Smooth muscle cell (in vitro differentiated cells): ENCODE results near the gene RIC8A. TPM values are rescaled to one million over a fixed set of nuclear protein-coding genes. Genes with fewer than 3 reads are reported as not detected.

Experiments used
- DNase-seq: peaks from one replicate; lab custom pipeline; 2025; ENCODE audit not compliant: unreplicated experiment; lab: John Stamatoyannopoulos, UW
- H2AFZ ChIP-seq: fragments of 200-600 bp; sonication (generic); 2 replicates; pipeline ENCODE4 v1.6.0; 2016; ENCODE audit warnings: antibody characterized with exemption, low read depth, mild to moderate bottlenecking
- H3F3A ChIP-seq: fragments of 200-600 bp; sonication (generic); 2 replicates; pipeline ENCODE4 v1.6.0; 2017; ENCODE audit warnings: antibody characterized with exemption, low read depth
- H3K27ac ChIP-seq: fragments of 200-600 bp; sonication (generic); 2 replicates; pipeline ENCODE4 v1.5.1; 2016; ENCODE audit warnings: low read depth, mild to moderate bottlenecking
- H3K27me3 ChIP-seq: fragments of 200-600 bp; sonication (generic); 2 replicates; pipeline ENCODE4 v1.6.1; 2016; ENCODE audit warnings: low read depth, mild to moderate bottlenecking
- H3K36me3 ChIP-seq: fragments of 200-600 bp; sonication (generic); 2 replicates; pipeline ENCODE4 v1.5.1; 2016; ENCODE audit warnings: low read depth
- H3K4me1 ChIP-seq: fragments of 200-600 bp; sonication (generic); 2 replicates; pipeline ENCODE4 v1.5.1; 2016; ENCODE audit warnings: low read depth
- H3K4me2 ChIP-seq: fragments of 200-600 bp; sonication (generic); 2 replicates; pipeline ENCODE4 v1.6.0; 2016; ENCODE audit warnings: mild to moderate bottlenecking
- H3K4me3 ChIP-seq: fragments of 200-600 bp; sonication (generic); 2 replicates; pipeline ENCODE4 v1.5.1; 2016; ENCODE audit warnings: mild to moderate bottlenecking
- H3K79me2 ChIP-seq: fragments of 200-600 bp; sonication (generic); 2 replicates; pipeline ENCODE4 v1.6.0; 2016; ENCODE audit warnings: low read depth, mild to moderate bottlenecking
- H3K9ac ChIP-seq: fragments of 200-600 bp; sonication (generic); 2 replicates; pipeline ENCODE4 v1.6.0; 2016; ENCODE audit warnings: low read depth
- H3K9me3 ChIP-seq: fragments of 200-600 bp; sonication (generic); replicated peaks from 2 replicates; pipeline ENCODE4 v1.5.1; 2016; ENCODE audit warnings: low read depth
- H4K20me1 ChIP-seq: fragments of 200-600 bp; sonication (generic); 2 replicates; pipeline ENCODE4 v1.6.0; 2016; ENCODE audit warnings: low read depth
- WGBS: methylation state at CpG from one replicate; pipeline ENCODE4 v1.1.7; 2016; ENCODE audit warnings: low lambda C conversion rate; 5-methylcytosine and 5-hydroxymethylcytosine counted together
- polyA plus RNA-seq: library from polyadenylated mRNA; unstranded; fragments of >200 nt; fragmentation: Nextera tagmentation; extraction: Ambion mirVana; gene quantifications from 2 replicates; pipeline ENCODE4 v1.2.1, GENCODE V29; 2016
- total RNA-seq: library from RNA; depleted of rRNA; stranded (reverse); fragments of >200 nt; gene quantifications from 2 replicates; pipeline ENCODE4 v1.2.3, GENCODE V29; 2014
- TF ChIP-seq, protein P1 (sequence below): fragments of 200-600 bp; sonication (generic); IDR thresholded peaks from 2 replicates; pipeline ENCODE4 v1.5.1; 2017; ENCODE audit warnings: borderline replicate concordance, mild to moderate bottlenecking, antibody characterized with exemption; ENCODE audit not compliant: insufficient read depth, poor library complexity, severe bottlenecking

RIC8A gene
- total and polyA plus RNA-seq, 2 experiments from 2014 or later, result 71.2 to 120 TPM

GRCh38 chr11:211295-211694 lies 3.8 kb downstream of the RIC8A start:
- Histone ChIP-seq H3K36me3 (no peaks in the 10 kb centered on the region), H3K4me3 (no peak overlapping the region), H3K4me2 (no peak overlapping the region), H3K9me3 (no peaks in the 10 kb centered on the region), H3K79me2 (peaks cover 43% of the 10 kb centered on the region), H3K4me1 (peaks cover 11% of the 10 kb centered on the region), H4K20me1 (peaks cover 48% of the 10 kb centered on the region), H3F3A (peaks cover 41% of the 10 kb centered on the region), H3K9ac (no peak overlapping the region), H2AFZ (no peak overlapping the region), H3K27me3 (no peaks in the 10 kb centered on the region), H3K27ac (peak overlapping the region; percentile 99)
- no peak for DNase-seq
- TF ChIP-seq, protein P1, sequence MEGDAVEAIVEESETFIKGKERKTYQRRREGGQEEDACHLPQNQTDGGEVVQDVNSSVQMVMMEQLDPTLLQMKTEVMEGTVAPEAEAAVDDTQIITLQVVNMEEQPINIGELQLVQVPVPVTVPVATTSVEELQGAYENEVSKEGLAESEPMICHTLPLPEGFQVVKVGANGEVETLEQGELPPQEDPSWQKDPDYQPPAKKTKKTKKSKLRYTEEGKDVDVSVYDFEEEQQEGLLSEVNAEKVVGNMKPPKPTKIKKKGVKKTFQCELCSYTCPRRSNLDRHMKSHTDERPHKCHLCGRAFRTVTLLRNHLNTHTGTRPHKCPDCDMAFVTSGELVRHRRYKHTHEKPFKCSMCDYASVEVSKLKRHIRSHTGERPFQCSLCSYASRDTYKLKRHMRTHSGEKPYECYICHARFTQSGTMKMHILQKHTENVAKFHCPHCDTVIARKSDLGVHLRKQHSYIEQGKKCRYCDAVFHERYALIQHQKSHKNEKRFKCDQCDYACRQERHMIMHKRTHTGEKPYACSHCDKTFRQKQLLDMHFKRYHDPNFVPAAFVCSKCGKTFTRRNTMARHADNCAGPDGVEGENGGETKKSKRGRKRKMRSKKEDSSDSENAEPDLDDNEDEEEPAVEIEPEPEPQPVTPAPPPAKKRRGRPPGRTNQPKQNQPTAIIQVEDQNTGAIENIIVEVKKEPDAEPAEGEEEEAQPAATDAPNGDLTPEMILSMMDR, result no peak
- WGBS, result 98% methylated on average over 5 of the region's 5 CpGs

- H3K27ac ChIP-seq, result peak overlapping the region; percentile 4
- peaks cover 41% of the 10 kb centered on the region for H3F3A ChIP-seq
- no peak overlapping the region for H3K4me3 ChIP-seq
- H3K4me1 ChIP-seq, result peaks cover 11% of the 10 kb centered on the region
- H2AFZ ChIP-seq, result no peak overlapping the region
- H3K36me3 ChIP-seq, result no peaks in the 10 kb centered on the region
- H4K20me1 ChIP-seq, result peaks cover 44% of the 10 kb centered on the region
- no peak overlapping the region for H3K4me2 ChIP-seq
- no peak for DNase-seq
- TF ChIP-seq, protein P1, result no peak
- no peaks in the 10 kb centered on the region for H3K27me3 ChIP-seq
- H3K9ac ChIP-seq, result no peak overlapping the region
- H3K79me2 ChIP-seq, result peaks cover 39% of the 10 kb centered on the region
- no peaks in the 10 kb centered on the region for H3K9me3 ChIP-seq
- WGBS, result 97% methylated on average over 9 of the region's 9 CpGs
Measured at GRCh38 chr11:211741-212140, 4.2 kb downstream of the RIC8A start.

GRCh38 chr11:212150-213100 lies 4.9 kb downstream of the RIC8A start:
- H3K4me1 ChIP-seq, result peaks cover 11% of the 10 kb centered on the region
- no peaks in the 10 kb centered on the region for H3K36me3 ChIP-seq
- H3K4me3 ChIP-seq, result no peak overlapping the region
- peaks cover 41% of the 10 kb centered on the region for H3F3A ChIP-seq
- no peak overlapping the region for H3K4me2 ChIP-seq
- H4K20me1 ChIP-seq, result peaks cover 42% of the 10 kb centered on the region
- TF ChIP-seq, protein P1, result no peak
- no peak overlapping the region for H2AFZ ChIP-seq
- H3K9me3 ChIP-seq, result no peaks in the 10 kb centered on the region
- 90% methylated on average over 17 of the region's 17 CpGs for WGBS
- no peak for DNase-seq
- H3K9ac ChIP-seq, result no peak overlapping the region
- H3K79me2 ChIP-seq, result peaks cover 35% of the 10 kb centered on the region
- H3K27ac ChIP-seq, result peak overlapping the region; percentile 4
- no peaks in the 10 kb centered on the region for H3K27me3 ChIP-seq
